ENCODE data around the gene DEAF1.

Gene DEAF1

GRCh38 chr11:726278-727220, 31.5 kb upstream of the DEAF1 start:
- Histone ChIP-seq H2AFZ (ENCODE audit: low read depth, low read length) (peak overlapping the region; percentile 30), H3K79me1 (replicated peaks; ENCODE audit: low read length, poor library complexity, severe bottlenecking) (peaks cover 15% of the 10 kb centered on the region), H4K91ac (ENCODE audit: low read length) (no peak overlapping the region), H3K27me3 (ENCODE audit: control insufficient read depth in 1 of 2, insufficient read depth in 1 of 2, low read length in 2 of 2) (peaks cover 0 to 3% of the 10 kb centered on the region in 2 experiments), H2AK5ac (ENCODE audit: low read length, severe bottlenecking) (peak overlapping the region; percentile 11), H3K9ac (ENCODE audit: low read length) (no peak overlapping the region), H2BK12ac (ENCODE audit: low read length in 2 of 2) (no peak overlapping the region), H3K4me2 (ENCODE audit: low read length, poor library complexity, severe bottlenecking) (no peak overlapping the region), H3K4me3 (ENCODE audit: insufficient read depth in 1 of 2, low read depth in 1 of 2, low read length in 2 of 2) (no peak overlapping the region), H3K14ac (ENCODE audit: low read length in 2 of 2) (peak overlapping the region in 1 of 2 experiments; percentile 38), H3K9me3 (ENCODE audit: control insufficient read depth, low read length) (no peaks in the 10 kb centered on the region), H3K4me1 (ENCODE audit: control insufficient read depth, insufficient read depth, low read depth, low read length) (peaks cover 48% of the 10 kb centered on the region), H4K8ac (ENCODE audit: low read length) (peak overlapping the region; percentile 76), H3K18ac (ENCODE audit: low read depth in 1 of 2, low read length in 2 of 2) (no peak overlapping the region), H3K4ac (ENCODE audit: low read depth in 1 of 2, low read length in 2 of 2) (no peak overlapping the region), H3K23ac (ENCODE audit: low read length in 2 of 2) (peak overlapping the region in 1 of 2 experiments; percentile 51), H2BK120ac (ENCODE audit: low read depth, low read length) (no peak overlapping the region), H3K27ac (ENCODE audit: low read length, poor library complexity, severe bottlenecking) (peak overlapping the region; percentile 79), H2BK15ac (ENCODE audit: low read depth, poor library complexity, severe bottlenecking) (peak overlapping the region; percentile 39), H3K36me3 (ENCODE audit: control insufficient read depth in 1 of 2, insufficient read depth in 2 of 2, low read depth in 1 of 2, low read length in 2 of 2) (peaks cover 22 to 62% of the 10 kb centered on the region in 2 experiments), H2BK5ac (ENCODE audit: low read depth, low read length, poor library complexity, severe bottlenecking) (peak overlapping the region; percentile 4)
- DNase-seq: no peak
- WGBS: 34% methylated on average over 57 of the region's 61 CpGs

GRCh38 chr11:725624-726202, 30.7 kb upstream of the DEAF1 start:
- H3K4ac ChIP-seq (ENCODE audit: low read depth in 1 of 2, low read length in 2 of 2): no peak overlapping the region
- H2AK5ac ChIP-seq (ENCODE audit: low read length, severe bottlenecking): no peak overlapping the region
- no peak overlapping the region for H3K27ac ChIP-seq (ENCODE audit: low read length, poor library complexity, severe bottlenecking)
- no peak overlapping the region for H2BK5ac ChIP-seq (ENCODE audit: low read depth, low read length, poor library complexity, severe bottlenecking)
- peaks cover 15% of the 10 kb centered on the region for H3K79me1 ChIP-seq (replicated peaks; ENCODE audit: low read length, poor library complexity, severe bottlenecking)
- no peak overlapping the region for H2AFZ ChIP-seq (ENCODE audit: low read depth, low read length)
- H3K4me2 ChIP-seq (ENCODE audit: low read length, poor library complexity, severe bottlenecking): no peak overlapping the region
- H3K9me3 ChIP-seq (ENCODE audit: control insufficient read depth, low read length): no peaks in the 10 kb centered on the region
- peak overlapping the region; percentile 4 for H2BK15ac ChIP-seq (ENCODE audit: low read depth, poor library complexity, severe bottlenecking)
- H4K8ac ChIP-seq (ENCODE audit: low read length): no peak overlapping the region
- H3K23ac ChIP-seq (ENCODE audit: low read length in 2 of 2): no peak overlapping the region
- H3K14ac ChIP-seq (ENCODE audit: low read length in 2 of 2): no peak overlapping the region
- no peak overlapping the region for H4K91ac ChIP-seq (ENCODE audit: low read length)
- H3K18ac ChIP-seq (ENCODE audit: low read depth in 1 of 2, low read length in 2 of 2): no peak overlapping the region
- peaks cover 48% of the 10 kb centered on the region for H3K4me1 ChIP-seq (ENCODE audit: control insufficient read depth, insufficient read depth, low read depth, low read length)
- no peak overlapping the region for H3K9ac ChIP-seq (ENCODE audit: low read length)
- H3K36me3 ChIP-seq (ENCODE audit: control insufficient read depth in 1 of 2, insufficient read depth in 2 of 2, low read depth in 1 of 2, low read length in 2 of 2): peaks cover 22 to 70% of the 10 kb centered on the region in 2 experiments
- H3K4me3 ChIP-seq (ENCODE audit: insufficient read depth in 1 of 2, low read depth in 1 of 2, low read length in 2 of 2): no peak overlapping the region
- no peaks in the 10 kb centered on the region for H3K27me3 ChIP-seq (ENCODE audit: control insufficient read depth in 1 of 2, insufficient read depth in 1 of 2, low read length in 2 of 2)
- no peak overlapping the region for H2BK12ac ChIP-seq (ENCODE audit: low read length in 2 of 2)
- 6% methylated on average over 15 of the region's 53 CpGs for WGBS
- DNase-seq: no peak
- no peak overlapping the region for H2BK120ac ChIP-seq (ENCODE audit: low read depth, low read length)

DNA sequence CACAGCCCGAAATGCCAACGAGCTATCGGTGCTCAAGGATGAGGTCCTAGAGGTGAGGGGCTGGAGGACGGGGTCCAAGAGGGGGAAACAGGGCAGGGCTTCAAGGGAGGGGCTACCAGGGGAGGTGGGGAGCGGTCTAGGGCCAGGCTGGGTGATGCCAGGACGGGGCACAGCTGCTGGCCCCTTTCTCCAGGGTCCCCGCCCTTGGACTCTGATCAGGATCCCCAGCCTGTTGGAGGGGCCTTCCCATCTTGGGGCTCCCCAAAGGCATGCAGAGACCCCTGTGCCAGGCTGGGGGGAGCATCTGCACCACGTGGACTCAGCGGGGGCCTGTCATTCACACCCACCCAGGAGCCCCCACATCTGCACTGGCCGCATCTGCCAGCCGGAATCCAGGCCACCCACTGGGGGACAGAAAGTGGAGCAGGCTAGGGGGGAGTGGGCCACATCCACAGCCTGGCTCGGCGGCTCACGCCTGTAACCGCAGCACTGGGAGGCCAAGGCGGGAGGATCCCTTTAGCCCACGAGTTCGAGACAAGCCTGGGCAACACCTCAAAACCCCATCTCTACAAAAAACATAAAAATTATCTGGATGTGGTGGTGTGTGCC, 29.9 kb upstream of the DEAF1 start:
- H3K4ac ChIP-seq (ENCODE audit: low read depth in 1 of 2, low read length in 2 of 2): no peak overlapping the region
- H3K79me1 ChIP-seq (replicated peaks; ENCODE audit: low read length, poor library complexity, severe bottlenecking): peaks cover 20% of the 10 kb centered on the region
- H3K23ac ChIP-seq (ENCODE audit: low read length in 2 of 2): no peak overlapping the region
- no peak overlapping the region for H3K4me3 ChIP-seq (ENCODE audit: insufficient read depth in 1 of 2, low read depth in 1 of 2, low read length in 2 of 2)
- 76% methylated on average over 10 of the region's 18 CpGs for WGBS
- H3K27ac ChIP-seq (ENCODE audit: low read length, poor library complexity, severe bottlenecking): no peak overlapping the region
- H3K36me3 ChIP-seq (ENCODE audit: control insufficient read depth in 1 of 2, insufficient read depth in 2 of 2, low read depth in 1 of 2, low read length in 2 of 2): peaks cover 29 to 78% of the 10 kb centered on the region in 2 experiments
- no peak overlapping the region for H3K9ac ChIP-seq (ENCODE audit: low read length)
- H3K4me2 ChIP-seq (ENCODE audit: low read length, poor library complexity, severe bottlenecking): no peak overlapping the region
- H4K8ac ChIP-seq (ENCODE audit: low read length): no peak overlapping the region
- DNase-seq: no peak
- H3K18ac ChIP-seq (ENCODE audit: low read depth in 1 of 2, low read length in 2 of 2): no peak overlapping the region
- H3K14ac ChIP-seq (ENCODE audit: low read length in 2 of 2): no peak overlapping the region
- H2AK5ac ChIP-seq (ENCODE audit: low read length, severe bottlenecking): peak overlapping the region; percentile 15
- H2AFZ ChIP-seq (ENCODE audit: low read depth, low read length): no peak overlapping the region
- H4K91ac ChIP-seq (ENCODE audit: low read length): no peak overlapping the region
- H2BK15ac ChIP-seq (ENCODE audit: low read depth, poor library complexity, severe bottlenecking): no peak overlapping the region
- H2BK120ac ChIP-seq (ENCODE audit: low read depth, low read length): no peak overlapping the region
- no peaks in the 10 kb centered on the region for H3K27me3 ChIP-seq (ENCODE audit: control insufficient read depth in 1 of 2, insufficient read depth in 1 of 2, low read length in 2 of 2)
- peaks cover 54% of the 10 kb centered on the region for H3K4me1 ChIP-seq (ENCODE audit: control insufficient read depth, insufficient read depth, low read depth, low read length)
- H2BK5ac ChIP-seq (ENCODE audit: low read depth, low read length, poor library complexity, severe bottlenecking): no peak overlapping the region
- no peak overlapping the region for H2BK12ac ChIP-seq (ENCODE audit: low read length in 2 of 2)
- H3K9me3 ChIP-seq (ENCODE audit: control insufficient read depth, low read length): no peaks in the 10 kb centered on the region
